ENCODE data around the gene IFI27L1.

IFI27L1 gene

DNA sequence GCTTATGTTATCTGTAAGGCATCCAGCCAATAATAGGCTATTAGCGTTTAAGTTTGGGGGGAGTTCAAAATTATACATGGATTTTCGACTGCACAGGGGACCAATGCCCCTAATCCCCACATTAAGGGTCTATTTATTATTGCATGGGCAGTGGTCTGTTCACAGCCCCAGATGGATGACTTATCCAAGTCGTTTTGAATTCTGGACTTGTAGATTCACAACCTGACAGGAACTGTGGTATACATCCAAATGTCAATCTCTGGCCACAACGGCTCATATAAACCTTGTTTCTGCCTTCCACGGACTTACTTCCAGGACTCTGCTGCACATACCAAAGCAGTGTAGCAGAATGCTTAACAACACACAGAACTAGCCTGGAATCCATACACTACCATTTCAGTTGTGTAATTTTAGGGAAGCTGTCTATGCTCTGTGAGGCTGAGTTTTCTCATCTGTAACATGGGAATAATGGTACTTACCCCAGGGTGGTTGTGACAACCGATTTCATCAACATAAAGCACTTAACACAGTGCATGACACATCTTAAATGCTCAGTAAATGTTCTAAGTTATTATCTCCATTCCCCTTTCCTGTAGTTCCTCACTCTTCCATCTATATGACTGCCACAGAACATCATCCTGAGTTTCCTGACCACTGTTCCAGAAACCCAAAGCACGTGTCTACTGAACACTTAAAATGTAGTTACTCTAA lies 3.8 kb upstream of the IFI27L1 start:
- in situ Hi-C loops (cut with HindIII; ENCODE audit: low sequenced_read_pairs), result loop anchor here (5.0 kb wide), 1 partner anchor 50 kb away; the partner anchor contains the start of gene OTUB2

DNA sequence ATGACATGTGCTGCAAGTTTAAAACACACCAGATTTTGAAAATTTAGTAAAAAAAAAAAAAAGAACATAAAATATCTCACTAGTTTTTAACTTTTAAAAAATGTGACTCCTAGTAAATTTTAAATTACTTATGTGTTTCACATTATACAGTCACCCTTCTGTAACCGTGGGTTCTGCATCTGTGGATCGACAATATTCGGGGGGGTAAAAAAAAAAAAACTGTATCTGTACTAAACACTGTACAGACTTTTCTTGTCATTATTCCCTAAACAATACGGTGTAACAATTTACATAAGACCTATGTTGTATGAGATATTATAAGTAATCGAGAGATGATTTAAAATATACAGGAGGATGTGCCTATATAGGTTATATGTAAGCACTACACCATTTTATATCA lies 3.3 kb upstream of the IFI27L1 start:
- in situ Hi-C loops (cut with HindIII; ENCODE audit: low sequenced_read_pairs), result loop anchor here (5.0 kb wide), 1 partner anchor 51 kb away; the partner anchor contains the start of gene OTUB2

DNA sequence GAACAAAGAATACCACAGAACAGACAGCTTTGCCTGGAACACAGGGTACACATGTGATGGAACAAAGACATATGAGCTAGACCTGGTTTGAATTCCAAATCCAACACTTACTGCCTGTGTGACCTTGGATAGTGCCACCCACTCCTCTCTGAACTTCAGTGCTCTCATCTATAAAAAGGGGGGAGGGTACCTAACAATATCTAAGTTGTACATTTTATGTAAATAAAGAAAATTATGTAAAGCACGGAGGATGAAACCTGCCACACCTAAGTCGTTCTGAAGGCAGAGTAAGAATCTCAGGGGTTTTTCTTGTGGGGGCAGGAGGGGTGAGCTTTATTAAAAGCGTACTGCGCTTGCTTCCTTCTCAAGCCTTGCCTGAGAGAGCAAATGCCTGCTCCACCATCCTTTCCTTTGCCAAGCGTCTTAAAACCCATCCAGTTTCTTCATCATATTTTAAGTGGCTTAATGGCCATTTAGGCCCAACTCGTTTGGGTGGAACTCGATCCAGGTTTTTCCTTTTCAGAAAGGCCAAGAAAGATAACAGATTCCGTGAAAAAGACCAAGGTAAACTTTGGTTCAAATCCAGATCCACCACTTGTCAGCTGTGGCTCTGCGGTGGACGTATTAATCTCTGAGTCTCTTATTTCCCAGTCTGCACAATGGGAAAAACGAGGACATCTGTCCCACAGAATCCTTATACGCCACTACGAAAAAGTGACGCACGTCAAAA lies 1.1 kb upstream of the IFI27L1 start:
- in situ Hi-C loops (cut with HindIII; ENCODE audit: low sequenced_read_pairs), result loop anchor here (5.0 kb wide), 1 partner anchor 53 kb away; the partner anchor contains the start of gene OTUB2

DNA sequence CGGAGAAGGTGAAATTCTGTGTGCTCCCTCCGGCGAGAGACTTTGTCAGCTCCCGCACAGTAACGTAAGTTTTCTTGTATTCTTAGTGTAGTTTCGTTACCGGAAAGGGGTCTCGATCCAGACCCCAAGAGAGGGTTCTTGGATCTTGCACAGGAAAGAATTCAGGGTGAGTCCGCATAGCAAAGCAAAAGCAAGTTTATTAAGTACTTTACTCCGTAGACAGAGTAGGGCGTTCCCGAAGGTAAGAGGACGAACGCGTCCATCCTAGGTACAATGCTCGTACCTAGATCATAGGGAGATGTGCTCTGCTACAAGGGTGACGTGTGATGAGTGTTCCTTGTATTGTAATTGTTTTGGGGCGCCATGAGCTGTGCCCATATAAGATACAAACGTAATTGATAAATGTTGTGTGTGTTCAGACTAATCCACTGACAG lies 293 bp downstream of the IFI27L1 start:
- in situ Hi-C loops (cut with HindIII; ENCODE audit: low sequenced_read_pairs), result no loop called here

DNA sequence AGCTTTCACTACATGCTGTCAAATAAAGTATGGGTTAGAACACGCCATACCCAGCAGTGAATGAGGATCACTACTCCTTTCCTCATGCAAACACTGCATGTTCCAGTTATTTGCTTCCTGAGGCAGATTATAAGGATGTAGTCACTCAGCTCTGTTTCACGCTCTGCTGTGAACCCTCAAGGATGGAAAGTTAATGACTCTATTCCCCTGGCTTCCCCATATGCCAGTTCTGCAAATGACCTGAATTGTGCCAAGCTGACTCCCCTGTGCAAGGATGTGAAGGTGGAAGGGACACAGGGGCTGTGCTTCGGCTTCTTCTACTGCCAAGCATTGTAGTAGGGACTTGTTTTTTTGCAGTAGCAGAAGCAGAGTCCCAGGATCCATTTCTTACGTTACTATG lies 6.8 kb downstream of the IFI27L1 start:
- in situ Hi-C loops (cut with HindIII; ENCODE audit: low sequenced_read_pairs), result loop anchor here (5.0 kb wide), 1 partner anchor 49 kb away; no protein-coding TSS in a partner anchor

DNA sequence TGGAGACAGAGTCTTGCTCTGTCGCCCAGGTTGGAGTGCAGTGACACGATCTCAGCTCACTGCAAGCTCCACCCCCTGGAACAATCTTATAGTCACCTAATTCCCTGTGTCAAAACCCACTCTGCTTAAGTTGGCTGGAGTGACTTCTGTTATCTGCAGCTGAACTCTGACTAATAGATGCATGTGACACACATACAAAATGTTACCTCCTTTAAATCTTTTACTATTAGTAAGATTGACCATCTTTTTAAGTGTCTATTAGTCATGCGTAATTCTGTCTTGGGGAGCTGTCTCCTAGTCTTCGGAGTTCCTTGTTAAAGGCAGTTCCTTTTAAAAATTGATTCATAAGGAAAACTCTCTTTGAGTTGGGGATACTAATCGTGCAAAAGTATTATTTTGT lies 7.4 kb downstream of the IFI27L1 start:
- in situ Hi-C loops (cut with HindIII; ENCODE audit: low sequenced_read_pairs), result loop anchor here (5.0 kb wide), 1 partner anchor 49 kb away; no protein-coding TSS in a partner anchor

DNA sequence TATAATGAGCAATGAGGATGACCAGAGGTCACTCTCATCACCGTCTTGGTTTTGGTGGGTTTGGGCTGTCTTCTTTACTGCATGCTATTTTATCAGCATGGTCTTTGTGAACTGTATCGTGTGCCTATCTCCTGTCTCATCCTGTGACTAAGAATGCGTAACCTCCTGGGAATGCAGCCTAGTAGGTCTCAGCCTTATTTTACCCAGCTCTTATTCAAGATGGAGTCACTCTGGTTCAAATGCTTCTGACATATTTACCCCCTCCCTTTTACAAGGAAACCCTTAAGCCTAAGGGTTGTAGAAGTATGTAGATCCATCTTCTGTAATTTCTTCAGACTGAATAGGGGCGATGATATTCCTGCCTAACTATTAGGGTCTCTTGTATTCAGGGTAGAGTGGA lies 8.4 kb downstream of the IFI27L1 start:
- in situ Hi-C loops (cut with HindIII; ENCODE audit: low sequenced_read_pairs), result loop anchor here (5.0 kb wide), 1 partner anchor 48 kb away; no protein-coding TSS in a partner anchor

DNA sequence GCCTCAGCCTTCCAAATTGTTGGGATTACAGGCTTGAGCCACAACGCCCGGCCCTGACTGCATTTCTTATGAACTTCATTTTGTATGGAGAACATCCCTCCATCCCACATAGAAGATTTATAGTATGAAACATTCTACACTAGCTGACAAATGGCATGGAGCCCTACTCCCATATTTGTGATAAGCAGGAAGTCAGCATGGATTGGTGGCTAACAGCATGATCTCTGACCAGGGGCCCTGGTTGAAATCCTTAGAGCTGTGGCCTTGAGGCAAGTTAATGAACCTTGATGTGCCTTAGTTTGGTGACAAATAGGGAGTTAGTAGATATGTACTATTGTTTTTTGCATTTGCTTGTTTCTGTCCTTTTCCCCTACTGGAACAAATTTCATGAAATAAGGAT lies 12.3 kb downstream of the IFI27L1 start:
- in situ Hi-C loops (cut with HindIII; ENCODE audit: low sequenced_read_pairs), result no loop called here

DNA sequence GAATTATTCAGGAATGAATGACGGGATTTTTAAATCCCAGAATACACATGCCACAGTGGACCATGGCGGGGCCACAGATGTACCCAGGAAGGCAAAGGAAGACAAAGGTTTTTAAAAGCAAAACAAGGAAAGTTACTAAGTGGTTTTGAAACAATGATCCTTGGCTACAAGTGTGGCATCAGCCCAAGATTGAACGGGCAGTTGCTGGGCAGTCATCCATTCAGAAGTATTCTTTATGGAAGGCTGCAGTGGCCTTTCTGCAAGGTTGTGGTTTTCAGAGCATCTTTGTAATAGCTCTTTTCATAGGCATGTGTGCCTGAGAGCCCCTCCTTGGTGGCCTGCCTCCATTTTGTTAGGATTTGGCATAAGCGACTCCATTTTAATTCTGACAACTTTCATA lies 16.0 kb downstream of the IFI27L1 start:
- in situ Hi-C loops (cut with HindIII; ENCODE audit: low sequenced_read_pairs), result no loop called here

DNA sequence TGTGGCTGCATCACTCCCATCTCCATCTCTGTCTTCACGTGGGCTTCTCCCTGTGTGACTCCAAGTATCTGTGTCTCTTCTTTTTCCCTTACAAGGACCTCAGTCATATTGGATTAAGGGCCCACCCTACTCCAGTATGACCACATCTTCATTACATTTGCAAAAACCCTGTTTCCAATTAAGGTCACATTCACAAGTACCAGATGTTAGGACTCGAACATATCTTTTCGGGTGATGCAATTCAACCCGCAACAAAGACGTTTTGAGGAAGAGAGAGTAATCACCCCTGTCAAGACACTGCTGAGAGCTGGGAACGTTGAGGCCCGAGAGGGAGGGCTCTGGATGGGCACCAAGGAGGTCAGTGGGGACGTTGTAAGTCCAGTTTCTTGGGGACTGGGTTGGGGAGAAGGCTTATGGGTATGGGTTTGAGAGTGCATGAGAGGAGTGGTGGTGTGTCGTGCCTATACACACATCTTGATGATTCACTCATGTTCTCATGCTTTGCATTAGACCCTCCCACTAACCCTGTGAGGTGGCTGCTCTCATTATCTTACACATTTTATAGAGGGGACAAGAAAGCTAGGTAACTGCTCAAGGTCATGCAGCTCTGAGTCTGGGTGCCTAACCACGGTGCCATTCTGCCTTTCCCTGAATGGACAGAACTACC lies 17.3 kb downstream of the IFI27L1 start:
- in situ Hi-C loops (cut with HindIII; ENCODE audit: low sequenced_read_pairs), result no loop called here

DNA sequence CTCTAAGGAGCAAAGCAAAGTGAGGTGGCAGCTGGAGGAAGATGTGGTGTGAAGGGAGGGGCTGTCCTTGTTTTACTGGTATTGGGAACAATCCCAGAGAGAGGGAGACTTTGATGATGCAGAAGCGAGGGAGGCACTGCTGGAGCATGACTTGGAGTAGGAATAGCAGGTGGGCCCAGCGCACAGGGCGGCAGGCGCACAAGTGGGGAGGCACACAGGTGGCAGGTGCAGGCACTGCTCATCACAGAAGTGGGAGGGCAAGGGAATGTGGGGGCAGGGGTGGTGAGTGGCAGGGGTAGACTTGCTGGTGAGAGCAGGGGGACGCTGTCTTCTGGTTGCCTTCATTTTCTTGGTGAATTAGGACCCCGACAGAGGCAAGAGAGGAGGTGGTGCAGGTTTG lies 17.9 kb downstream of the IFI27L1 start:
- in situ Hi-C loops (cut with HindIII; ENCODE audit: low sequenced_read_pairs), result no loop called here

DNA sequence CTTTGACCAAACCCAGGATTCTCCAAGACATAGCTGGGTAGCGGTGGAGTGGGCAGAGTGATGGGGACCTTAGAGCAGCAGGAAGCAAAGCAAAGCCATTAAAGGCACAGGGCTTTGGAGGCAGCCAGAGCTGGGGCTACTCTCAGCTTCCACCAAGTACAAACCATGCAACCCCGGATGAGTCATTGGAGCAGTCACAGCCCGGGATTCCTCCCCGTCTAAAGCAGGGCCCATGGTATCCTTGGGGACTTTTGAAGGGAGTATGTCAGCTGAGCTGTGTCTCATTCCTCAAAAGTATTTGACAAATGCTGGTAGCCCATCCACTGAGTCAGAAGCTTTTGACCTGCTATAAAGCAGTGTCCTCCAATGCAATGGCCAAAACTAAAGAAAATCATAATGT lies 19.7 kb downstream of the IFI27L1 start:
- in situ Hi-C loops (cut with HindIII; ENCODE audit: low sequenced_read_pairs), result no loop called here

DNA sequence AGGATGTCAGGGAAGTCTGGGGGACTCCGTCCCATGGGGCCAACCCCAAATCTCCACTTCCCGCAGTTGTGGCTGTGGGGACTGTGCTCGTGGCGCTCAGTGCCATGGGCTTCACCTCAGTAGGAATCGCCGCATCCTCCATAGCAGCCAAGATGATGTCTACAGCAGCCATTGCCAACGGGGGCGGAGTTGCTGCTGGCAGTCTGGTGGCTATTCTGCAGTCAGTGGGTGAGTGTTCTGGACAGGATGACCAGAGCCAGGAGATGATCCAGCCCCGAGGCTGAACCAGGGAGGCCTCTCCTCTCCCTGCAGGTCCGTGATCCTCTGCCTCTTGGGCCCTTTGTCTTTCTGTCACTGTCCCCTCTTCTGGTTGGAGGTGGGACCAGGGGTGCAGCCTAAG lies 20.6 kb downstream of the IFI27L1 start:
- in situ Hi-C loops (cut with HindIII; ENCODE audit: low sequenced_read_pairs), result no loop called here

DNA sequence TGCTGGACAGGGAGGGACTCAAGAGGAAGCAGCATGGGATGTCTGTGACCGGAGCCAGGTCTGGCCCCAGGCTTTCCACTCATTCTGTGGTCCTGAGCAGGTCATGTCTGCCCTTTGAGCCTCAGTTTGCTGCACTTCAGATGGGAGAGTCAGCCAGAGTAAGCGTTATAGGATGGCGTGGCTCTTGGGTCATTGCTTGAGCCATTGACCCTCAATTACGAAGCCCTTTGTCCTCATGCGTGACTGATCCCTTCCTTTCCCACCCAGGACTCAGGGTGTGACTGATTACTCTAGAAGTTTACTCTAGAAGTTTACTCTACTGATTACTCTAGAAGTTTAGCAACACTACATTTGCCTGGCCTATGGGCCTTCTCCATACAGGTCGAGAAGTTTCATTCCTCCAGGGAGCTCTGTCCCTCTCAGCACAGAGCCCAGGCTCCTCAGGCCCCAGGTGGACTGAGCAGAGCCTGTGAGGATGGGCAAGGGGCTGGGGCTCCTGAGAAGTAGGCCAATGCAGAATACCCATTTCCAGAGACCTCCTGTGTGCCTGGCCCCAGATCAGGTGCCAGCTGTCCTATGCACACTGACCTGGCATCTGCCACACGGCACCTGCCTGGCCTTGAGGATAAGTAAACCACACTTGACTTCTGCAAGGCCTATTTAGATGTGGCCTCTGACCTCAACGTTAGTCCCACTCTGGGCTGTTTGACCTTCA lies 21.8 kb downstream of the IFI27L1 start:
- in situ Hi-C loops (cut with HindIII; ENCODE audit: low sequenced_read_pairs), result no loop called here

DNA sequence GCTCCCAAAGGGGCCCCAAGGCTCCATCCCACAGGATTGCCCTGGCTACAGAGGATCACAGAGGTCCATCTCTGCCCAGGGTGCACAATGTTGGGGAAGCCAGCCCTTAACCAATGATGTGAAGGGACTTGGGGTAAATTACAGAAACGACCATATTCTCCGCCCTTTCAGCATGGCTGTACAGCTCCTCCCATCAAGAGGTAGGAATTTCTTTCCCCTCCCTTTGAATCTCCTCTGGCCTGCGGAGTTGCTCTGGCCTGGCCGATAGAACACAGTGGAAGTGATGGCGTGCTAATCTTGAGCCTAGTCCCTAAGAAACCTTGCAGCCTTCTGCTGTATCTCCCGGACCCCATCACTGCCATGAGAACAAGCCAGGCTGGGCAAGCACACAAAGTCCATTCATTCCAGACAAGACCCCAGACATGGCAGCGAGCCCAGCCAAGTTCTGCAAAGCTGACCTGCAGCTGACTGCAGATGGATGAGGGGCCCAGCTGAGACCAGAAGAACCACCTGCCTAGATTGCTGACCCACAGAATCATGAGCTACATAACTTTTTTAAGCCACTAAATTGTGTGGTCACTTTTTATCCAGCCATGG lies 22.5 kb downstream of the IFI27L1 start:
- in situ Hi-C loops (cut with HindIII; ENCODE audit: low sequenced_read_pairs), result no loop called here

DNA sequence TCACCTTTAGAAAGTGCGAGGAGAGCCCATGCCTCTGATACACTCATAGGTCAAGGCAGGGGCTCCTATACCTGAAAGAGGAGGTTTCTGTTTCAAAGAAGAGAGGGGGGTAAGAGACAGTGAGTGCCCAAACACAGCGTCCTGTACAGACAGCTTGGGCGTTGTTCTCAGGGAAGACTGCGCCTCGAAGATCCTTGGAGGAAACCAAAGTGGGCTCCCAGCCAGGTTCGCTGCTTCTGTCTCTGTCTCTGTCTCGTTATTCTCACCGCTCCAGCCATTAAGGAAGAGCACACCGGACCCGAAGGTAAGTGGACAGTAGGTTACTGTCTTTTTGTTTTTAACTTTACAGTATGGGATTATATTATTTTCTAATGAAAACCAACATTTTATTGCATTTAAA lies 23.6 kb downstream of the IFI27L1 start:
- in situ Hi-C loops (cut with HindIII; ENCODE audit: low sequenced_read_pairs), result no loop called here

DNA sequence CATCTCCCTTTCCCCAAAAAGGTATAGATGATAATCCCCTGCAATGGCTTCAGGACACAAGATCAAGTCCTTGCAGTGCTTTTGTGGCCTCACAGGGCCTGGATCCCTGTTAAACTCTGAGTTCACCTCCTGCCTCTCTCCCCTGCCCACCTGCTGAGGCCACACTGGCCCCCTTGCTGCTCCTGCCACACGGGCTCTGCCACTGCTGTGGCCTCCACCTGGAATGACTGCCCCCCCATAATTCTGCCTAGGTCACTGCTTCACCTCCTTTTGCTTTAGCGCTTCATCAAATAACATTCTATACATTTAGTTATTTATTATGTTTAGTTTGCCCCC lies 28.8 kb downstream of the IFI27L1 start:
- in situ Hi-C loops (cut with HindIII; ENCODE audit: low sequenced_read_pairs), result no loop called here

DNA sequence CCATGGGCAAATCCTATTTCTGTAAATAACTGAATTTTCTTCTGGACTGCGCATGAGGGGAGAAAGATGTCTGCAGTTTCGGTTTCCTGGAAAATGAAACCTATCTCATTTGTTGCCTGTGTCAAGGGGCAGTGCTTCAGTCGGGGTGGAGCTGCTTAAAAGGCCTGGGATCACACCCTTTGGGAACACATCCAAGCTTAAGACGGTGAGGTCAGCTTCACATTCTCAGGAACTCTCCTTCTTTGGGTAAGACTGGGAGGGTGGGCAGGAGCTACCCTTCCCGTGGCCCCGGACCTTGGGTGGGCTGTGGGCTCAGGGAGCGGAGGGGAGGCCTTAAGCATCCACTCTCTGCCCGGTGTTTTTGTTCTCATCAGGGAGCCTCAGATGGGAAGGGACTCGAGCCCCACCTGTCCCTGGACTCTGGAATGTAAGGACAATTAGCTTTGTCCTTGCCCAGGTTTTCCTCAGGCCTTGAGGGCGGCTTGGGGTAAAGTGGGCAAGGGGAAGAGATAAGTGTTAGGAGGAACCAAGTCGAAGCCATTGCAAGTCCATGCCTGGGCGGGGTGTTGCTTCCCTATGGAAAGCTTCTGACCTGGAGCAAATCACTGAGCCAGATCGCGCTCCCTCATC lies 29.6 kb downstream of the IFI27L1 start, which contains the start of gene IFI27:
Gene IFI27 (plus strand): TSS at position 185 of the 630 bp plus-strand sequence.
- in situ Hi-C loops (cut with HindIII; ENCODE audit: low sequenced_read_pairs), result no loop called here

DNA sequence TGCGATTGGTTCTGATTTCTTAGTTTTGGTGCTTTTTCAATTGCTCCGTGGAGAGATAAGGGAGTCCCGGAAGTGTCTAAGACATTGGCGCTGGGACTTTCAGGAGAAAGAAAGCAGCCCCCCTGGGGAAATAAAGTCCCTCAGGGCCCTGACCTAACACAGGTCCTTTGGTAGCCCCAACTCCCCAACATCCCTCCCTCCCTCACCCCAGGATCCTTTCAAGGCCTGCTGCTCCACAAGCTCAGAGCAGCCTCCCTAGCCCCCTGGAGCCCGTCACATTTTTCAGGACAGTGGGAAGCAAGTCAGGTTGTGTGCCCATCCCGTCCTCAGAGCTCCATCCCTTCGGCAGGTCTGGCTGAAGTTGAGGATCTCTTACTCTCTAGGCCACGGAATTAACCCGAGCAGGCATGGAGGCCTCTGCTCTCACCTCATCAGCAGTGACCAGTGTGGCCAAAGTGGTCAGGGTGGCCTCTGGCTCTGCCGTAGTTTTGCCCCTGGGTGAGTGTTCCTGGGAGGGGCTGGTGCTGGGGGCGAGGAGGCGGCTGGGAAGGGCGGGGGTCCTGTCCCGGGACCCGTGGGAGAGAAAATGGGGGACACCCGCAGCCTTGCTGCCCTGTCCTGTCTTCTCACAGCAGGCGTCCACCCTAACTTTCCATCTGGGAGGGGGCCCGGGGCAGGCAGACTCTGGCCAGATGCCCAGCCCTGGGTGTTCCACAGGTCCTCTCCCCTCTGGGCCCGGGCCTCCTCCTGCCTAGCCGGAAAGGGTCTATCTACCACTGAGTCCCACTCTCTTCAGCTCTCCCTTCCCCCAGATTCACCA lies 30.4 kb downstream of the IFI27L1 start:
- in situ Hi-C loops (cut with HindIII; ENCODE audit: low sequenced_read_pairs), result no loop called here

Data from endothelial cell of hepatic sinusoid (primary cell).